ENCODE data around the gene MT1F.

- TF ChIP-seq CEBPB (tag; IDR thresholded peaks at IDR 0.05) (no peak), CTCF (IDR thresholded peaks at IDR 0.05 in 2 of 3, conservative IDR thresholded peaks at IDR 0.05 in 1 of 3; ENCODE audit: insufficient read depth in 2 of 3, low read depth in 1 of 3, low read length in 3 of 3) (no peak), ZBTB49 (CRISPR knock-in tag; IDR thresholded peaks at IDR 0.05; ENCODE audit: borderline replicate concordance) (no peak), MYC (IDR thresholded peaks at IDR 0.05; ENCODE audit: low read depth, low read length) (no peak), MYC (CRISPR knock-in tag; IDR thresholded peaks at IDR 0.05; ENCODE audit: borderline replicate concordance, low read depth) (no peak), NONO (IDR thresholded peaks at IDR 0.05; ENCODE audit: low read depth in 2 of 2, low read length in 1 of 2) (no peak), GMEB1 (CRISPR knock-in tag; IDR thresholded peaks at IDR 0.05) (no peak), SETDB1 (IDR thresholded peaks at IDR 0.05; ENCODE audit: low read length) (no peak), TCF7L2 (IDR thresholded peaks at IDR 0.05; ENCODE audit: low read depth, low read length) (no peak), NCOA1 (IDR thresholded peaks at IDR 0.05; ENCODE audit: low read depth) (no peak)
Observed at GRCh38 chr16:56677474-56677873, 19.7 kb downstream of the MT1F start.
